Fibroblast of skin of left biceps (primary cell): ENCODE results near the gene RALGAPA2.
"Not testable (repeated sequence)": the region's sequence is repeated elsewhere in the genome, so short reads cannot be mapped to it uniquely, and the experiment has no call there.

ENCODE experiments used
- DNase-seq, 2 experiments: peaks; one replicate each; pipeline ENCODE4 v3.0.0-alpha.2; 2013; ENCODE audit warnings: low read depth in 2 of 2

RALGAPA2 gene

GRCh38 chr20:20578838-20579237 lies 133.6 kb downstream of the RALGAPA2 start:
- no peak for DNase-seq

DNA sequence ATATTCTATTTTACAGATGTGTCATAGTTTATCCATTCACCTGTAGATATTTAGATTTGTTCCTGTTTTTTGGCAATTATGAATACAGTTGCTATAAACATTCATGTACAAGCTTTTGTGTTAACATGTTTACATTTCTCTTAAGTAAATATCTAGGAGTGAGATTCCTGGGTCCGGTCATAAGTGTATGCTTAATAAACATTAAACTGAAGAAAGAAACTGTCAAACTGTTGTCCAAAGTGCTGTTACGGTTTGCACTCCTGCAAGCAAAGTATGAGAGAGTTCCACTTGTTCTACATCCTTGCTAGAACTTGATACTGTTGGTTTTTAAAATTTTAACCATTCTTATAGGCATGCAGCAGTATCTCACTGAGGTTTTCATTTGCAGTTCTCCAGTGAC lies 138.6 kb downstream of the RALGAPA2 start:
- DNase-seq = no peak

DNA sequence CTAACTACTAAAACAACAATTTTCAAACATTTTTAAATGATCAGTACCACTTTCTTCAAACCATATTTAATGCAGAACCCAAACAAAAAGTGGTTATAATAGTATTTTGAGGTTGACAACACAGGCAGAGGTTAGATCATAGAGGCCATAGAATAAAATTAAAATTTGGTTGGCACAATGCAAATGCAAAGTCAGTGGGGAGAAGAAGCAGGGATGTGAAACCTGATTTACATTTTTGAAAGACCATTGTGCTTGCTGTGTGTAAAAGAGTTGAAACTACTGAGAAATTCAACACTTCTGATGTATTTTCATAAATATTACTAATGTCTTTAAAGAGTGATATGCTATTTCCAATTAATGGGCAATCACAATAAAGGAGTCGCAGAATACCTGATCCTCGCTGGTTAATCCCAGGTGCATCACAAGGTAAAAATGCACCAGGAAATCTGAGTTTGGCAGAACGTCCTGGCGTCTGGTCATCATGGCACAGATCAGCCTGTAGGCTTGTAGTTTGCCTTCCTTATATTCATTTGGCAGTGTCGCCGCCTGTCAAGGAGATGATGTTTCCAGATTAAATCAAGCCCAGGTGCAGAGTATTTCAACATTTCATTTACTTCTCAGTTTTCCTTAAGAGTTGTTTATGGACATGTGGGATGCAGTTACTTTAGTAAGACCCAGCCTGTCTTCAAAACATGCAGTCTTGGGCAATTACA lies 141.2 kb downstream of the RALGAPA2 start:
- no peak for DNase-seq

DNA sequence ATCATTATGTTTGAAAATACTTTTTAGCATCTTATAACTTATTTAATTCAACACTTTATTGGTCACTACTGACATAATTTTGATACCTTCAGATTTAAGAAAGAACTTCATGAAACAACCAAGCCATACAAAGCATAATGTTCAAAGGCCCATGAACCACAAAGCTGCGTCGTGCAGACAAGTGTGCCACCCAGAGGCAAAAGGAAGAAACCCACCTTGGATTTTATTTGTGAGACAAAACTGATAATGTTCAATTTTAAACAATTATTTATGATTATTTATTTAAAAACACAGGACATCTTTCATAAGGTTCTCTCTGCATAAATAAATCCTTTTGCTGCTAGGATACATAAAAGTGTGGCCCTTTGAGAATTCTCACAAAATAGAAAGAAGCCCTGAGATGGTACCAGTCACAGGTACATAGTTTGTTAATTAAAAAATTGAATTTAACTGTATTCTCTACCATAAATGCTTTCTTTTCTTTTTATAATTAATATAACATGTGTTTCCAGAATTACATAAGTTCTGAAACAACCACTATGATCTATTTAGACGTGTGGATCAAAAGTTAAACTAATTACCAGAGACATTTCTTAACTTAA lies 143.7 kb downstream of the RALGAPA2 start:
- no peak for DNase-seq

DNA sequence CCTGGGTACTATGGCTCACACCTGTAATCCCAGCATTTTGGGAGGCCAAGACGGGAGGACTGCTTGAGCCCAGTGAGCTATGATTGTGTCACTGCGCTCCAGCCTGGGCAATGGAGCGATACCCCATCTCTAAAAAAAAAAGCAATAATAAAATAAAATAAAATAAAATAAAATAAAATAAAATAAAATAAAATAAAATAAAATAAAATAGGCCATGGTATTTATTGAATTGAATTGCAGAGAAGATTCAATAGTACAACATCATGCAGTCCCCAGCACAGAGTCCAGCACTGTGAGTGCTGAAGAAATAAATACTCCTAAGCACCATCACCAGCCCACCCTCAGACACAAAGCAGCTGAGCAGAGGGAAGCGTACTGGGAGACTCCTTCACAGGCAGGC lies 144.7 kb downstream of the RALGAPA2 start:
- DNase-seq = no peak

GRCh38 chr20:20566516-20566915 lies 145.9 kb downstream of the RALGAPA2 start:
- DNase-seq = no peak

GRCh38 chr20:20564279-20564678 lies 148.2 kb downstream of the RALGAPA2 start:
- DNase-seq = no peak

DNA sequence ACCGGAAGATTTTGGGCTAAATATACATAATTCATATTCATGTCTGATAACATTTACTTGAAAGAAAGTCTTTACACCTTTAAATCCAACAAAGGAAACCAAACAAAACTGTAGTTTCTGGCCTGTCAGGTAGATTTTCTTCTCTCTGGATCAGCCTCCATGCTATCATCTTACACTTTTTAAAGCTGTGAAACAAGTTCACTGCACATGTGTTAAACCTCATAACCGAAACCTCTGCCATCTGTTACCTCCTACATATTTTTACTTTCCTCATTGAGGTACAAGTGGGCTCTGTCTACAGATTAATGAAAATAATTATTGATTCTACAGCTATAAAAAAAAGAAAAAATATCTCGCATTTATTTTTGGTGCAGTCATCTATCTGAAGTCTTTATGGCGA lies 149.9 kb downstream of the RALGAPA2 start:
- DNase-seq = no peak

DNA sequence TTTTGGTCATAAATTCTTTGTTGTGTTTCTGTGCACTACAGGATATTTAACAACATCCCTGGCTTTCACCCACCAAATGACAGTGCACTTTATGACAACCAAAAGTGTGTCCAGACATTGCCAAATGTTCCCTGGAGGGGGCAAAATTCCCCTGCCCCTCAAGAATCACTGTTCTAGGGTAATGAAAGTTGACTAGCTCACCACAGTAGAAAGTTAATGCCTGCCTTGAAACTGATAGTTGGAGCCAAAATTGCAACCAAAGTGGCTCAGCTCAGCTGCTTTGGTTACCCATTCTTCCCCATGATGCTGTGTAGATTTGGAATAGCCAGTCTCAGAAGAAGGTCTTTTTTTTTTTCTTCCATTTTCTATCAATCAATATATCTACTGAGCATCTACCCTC lies 150.6 kb downstream of the RALGAPA2 start:
- no peak for DNase-seq

GRCh38 chr20:20561172-20561571 lies 151.3 kb downstream of the RALGAPA2 start:
- no peak for DNase-seq

DNA sequence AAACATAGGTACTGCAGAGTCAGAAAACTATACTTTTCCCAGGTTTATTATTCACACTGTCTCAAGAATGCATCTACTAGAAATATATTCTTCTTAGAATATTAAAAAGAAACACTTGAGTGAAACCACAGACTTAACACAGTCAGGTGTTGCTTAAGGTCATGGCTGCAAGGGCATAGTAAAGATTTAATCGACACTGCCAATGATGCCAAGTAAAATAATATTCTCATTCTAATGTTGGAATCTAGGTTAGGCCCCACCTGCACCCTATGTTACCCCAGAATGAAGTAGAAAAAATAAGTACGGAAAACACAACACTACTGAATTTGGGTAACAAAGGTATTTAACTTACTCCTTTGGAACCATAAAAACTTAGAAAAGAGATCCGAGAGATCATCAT lies 155.0 kb downstream of the RALGAPA2 start:
- DNase-seq = no peak

GRCh38 chr20:20555838-20556237 lies 156.6 kb downstream of the RALGAPA2 start:
- DNase-seq = no peak

DNA sequence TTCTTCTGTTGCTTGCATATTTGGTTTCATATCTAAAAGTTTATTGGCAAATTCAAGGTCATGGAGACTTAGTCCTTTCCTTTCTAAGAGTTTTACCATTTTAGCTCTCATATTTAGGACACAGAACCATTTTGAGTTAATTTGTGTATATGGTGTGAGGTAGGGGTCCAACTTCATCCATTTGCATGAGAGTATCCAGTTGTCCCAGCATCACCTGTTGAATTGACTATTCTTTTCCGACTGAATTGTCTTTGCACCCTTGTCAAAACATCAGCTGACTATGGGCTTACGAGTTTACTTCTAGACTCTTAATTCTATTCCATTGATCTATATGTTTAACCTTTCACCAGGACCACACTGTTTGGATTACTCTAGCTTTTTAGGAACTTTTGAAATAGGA lies 157.5 kb downstream of the RALGAPA2 start:
- no peak for DNase-seq

GRCh38 chr20:20553541-20553940 lies 158.9 kb downstream of the RALGAPA2 start:
- DNase-seq = no peak

GRCh38 chr20:20552076-20552475 lies 160.4 kb downstream of the RALGAPA2 start:
- DNase-seq = no peak

DNA sequence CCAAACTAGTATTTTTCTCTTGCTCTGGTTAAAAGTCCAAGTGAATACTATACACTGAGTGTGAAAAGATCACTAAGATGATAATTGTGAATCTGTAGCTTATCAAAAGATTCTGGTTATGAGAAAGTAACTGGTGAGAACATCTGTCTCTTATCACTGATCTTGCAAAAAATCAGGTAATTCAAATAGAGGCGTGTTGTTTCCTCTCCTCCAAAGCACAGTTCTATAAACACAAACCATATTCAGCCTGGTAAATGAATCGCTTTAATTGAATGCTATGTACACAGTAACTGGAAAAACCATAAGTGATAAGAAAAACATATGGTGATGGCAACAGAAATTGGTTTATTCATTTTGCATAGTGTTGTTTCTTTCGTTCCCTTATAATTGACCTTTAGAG lies 161.0 kb downstream of the RALGAPA2 start:
- DNase-seq = no peak

GRCh38 chr20:20549704-20550103 lies 162.7 kb downstream of the RALGAPA2 start:
- DNase-seq = peak; percentile 8

DNA sequence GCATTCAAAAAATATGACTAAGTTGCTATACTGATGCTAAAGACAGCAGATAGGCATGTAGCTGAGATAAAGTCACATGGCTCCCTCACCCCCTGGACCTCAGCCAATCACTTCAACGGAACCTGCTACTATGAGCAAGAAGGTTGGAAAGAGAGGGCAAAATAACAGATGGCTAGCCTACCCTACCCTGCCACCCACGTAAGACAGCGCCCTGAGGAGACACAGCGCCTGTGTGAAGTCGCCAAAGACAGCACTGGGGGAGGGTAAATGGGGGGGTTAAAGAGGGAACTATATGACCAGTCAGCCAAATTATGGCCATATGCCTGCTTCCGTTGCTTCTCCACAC lies 163.2 kb downstream of the RALGAPA2 start:
- DNase-seq = no peak

GRCh38 chr20:20548527-20549266 lies 163.7 kb downstream of the RALGAPA2 start:
- DNase-seq = no peak

DNA sequence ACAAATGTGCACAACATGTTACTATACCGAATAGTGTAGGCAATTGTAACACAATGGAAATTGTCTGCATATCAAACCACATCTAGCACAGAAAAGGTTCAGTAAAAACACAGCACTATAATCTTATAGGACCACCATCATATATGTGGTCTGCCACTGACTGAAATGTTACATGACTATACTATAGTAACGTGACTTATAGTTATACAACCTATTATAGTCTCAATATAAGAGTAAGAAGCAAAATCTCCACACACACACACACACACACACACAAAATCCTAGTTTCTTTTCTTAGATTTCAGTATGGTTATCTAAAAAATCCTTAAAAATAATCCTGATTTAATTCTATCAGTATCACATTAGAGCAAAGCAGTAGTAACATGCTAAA lies 164.6 kb downstream of the RALGAPA2 start:
- no peak for DNase-seq

- peak; percentile 33 to 39 for DNase-seq
Measured at GRCh38 chr20:20547221-20547875, 165.1 kb downstream of the RALGAPA2 start.

DNA sequence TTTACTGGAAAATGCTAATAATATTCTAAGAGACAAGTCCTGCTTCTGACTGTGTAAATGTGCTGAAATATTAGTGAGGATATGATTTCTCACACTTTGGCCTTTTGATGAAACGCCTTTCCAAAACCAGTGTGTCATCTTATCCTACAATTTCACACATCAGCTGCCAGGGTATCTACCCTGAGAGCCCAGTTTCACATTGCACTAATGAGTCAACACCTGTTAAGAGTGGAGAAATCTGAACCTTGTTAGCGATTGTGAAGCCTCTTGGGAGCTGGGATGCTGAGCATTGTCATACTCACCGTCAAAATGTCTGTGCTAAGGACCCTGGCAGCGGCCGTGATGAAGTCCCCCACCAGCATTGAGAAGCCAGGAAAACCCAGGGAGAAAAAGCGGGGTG lies 166.0 kb downstream of the RALGAPA2 start:
- no peak for DNase-seq

DNA sequence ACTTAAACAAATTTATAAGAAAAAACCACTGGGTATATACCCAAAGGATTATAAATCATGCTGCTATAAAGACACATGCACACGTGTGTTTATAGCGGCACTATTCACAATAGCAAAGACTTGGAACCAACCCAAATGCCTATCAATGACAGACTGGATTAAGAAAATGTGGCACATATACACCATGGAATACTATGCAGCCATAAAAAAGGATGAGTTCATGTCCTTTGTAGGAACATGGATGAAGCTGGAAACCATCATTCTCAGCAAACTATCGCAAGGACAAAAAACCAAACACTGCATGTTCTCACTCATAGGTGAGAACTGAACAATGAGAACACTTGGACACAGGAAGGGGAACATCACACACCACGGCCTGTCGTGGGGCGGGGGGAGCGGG lies 169.1 kb downstream of the RALGAPA2 start:
- not testable (repeated sequence) for DNase-seq
